Kidney (tissue), 14 donors: Measurements from ENCODE around the gene GTSF1L. TPM values are rescaled to one million over a fixed set of nuclear protein-coding genes. Genes with fewer than 3 reads are reported as not detected.

Experiments
- DNase-seq, 5 donors: peaks; one replicate each; pipeline ENCODE4 v3.0.0-alpha.2; 2013 to 2020
- FAIRE-seq: peaks from 2 replicates; lab custom pipeline; 2012; peaks lifted over from hg19 to GRCh38; lab: Jason Lieb, UNC
- H3K27ac ChIP-seq, 2 donors: one replicate each; pipeline ENCODE4 v1.7.0; 2013; ENCODE audit warnings: low read depth in 2 of 2, low read length in 2 of 2, inconsistent platforms in 1 of 2
- H3K27me3 ChIP-seq: one replicate; pipeline ENCODE4 v1.7.1; 2013; ENCODE audit warnings: low read length, inconsistent platforms; ENCODE audit not compliant: control insufficient read depth, insufficient read depth
- H3K36me3 ChIP-seq, 3 donors: one replicate each; pipeline versions ENCODE4 v1.7.0 to v1.7.1; 2013; ENCODE audit warnings: low read length in 3 of 3, control low read depth in 1 of 3, inconsistent platforms in 1 of 3; ENCODE audit not compliant: insufficient read depth in 3 of 3, control insufficient read depth in 2 of 3
- H3K4me1 ChIP-seq, 3 donors: one replicate each; pipeline versions ENCODE4 v1.7.0 to v1.7.1; 2013; ENCODE audit warnings: low read length in 3 of 3, inconsistent platforms in 1 of 3, low read depth in 1 of 3; ENCODE audit not compliant: control insufficient read depth in 2 of 3, insufficient read depth in 2 of 3
- H3K4me3 ChIP-seq, 3 donors: one replicate each; pipeline versions ENCODE4 v1.7.0 to v1.8.1; 2013; ENCODE audit warnings: low read length in 3 of 3, control low read depth in 1 of 3, inconsistent platforms in 1 of 3
- H3K9ac ChIP-seq, 3 donors: one replicate each; pipeline versions ENCODE4 v1.7.0 to v1.7.1; 2013; ENCODE audit warnings: low read length in 3 of 3, control low read depth in 1 of 3, inconsistent platforms in 1 of 3
- H3K9me3 ChIP-seq, 3 donors: one replicate each; pipeline versions ENCODE4 v1.7.0 to v1.7.1; 2013; ENCODE audit warnings: low read length in 3 of 3, control low read depth in 1 of 3, inconsistent platforms in 1 of 3; ENCODE audit not compliant: control insufficient read depth in 2 of 3, insufficient read depth in 1 of 3
- intact Hi-C: fragments of 100-400 bp; cut with DNase I; formaldehyde crosslinking; loops from one replicate; pipeline ENCODE4 v1.11.1; 2022
- polyA plus RNA-seq: library from polyadenylated mRNA; stranded (reverse); fragments of 350-450 nt; fragmentation: Illumina TruSeq; extraction: RNeasy Lipid Tissue Mini Kit (QIAGEN cat#74804); gene quantifications from one replicate; pipeline ENCODE4 v1.2.3, GENCODE V29; 2014; ENCODE audit warnings: low read depth, low replicate concordance; ENCODE audit not compliant: insufficient read depth
- total RNA-seq: library from RNA; stranded (reverse); fragmentation: NEBNext Ultra II Directional; extraction: Animal tissue kit (Norgen Biotek cat#: 25700); gene quantifications from one replicate; pipeline ENCODE4 v1.2.1, GENCODE V29; 2021
- TF ChIP-seq, protein P1 (sequence below): IDR thresholded peaks from 3 replicates; pipeline ENCODE4 v1.5.1; 2012; ENCODE audit warnings: mild to moderate bottlenecking, moderate library complexity, borderline replicate concordance; ENCODE audit not compliant: insufficient read depth; ENCODE audit errors: extremely low read depth
- donor health status: control.
- donor health status: control.
- donor health status: control.
- donor health status: control.
- donor health status: control.
- donor health status: DM: yes; HTN: yes; CAD: no.
- donor health status: Normal renal cell carcinoma (clear cell type).

The GTSF1L gene
- total and polyA plus RNA-seq, 2 donors from 2014 or later, result not detected

GRCh38 chr20:43716123-43716522, 10.7 kb downstream of the GTSF1L start:
- intact Hi-C loops, result no loop called here
- no peak for DNase-seq
- no peak for FAIRE-seq

DNA sequence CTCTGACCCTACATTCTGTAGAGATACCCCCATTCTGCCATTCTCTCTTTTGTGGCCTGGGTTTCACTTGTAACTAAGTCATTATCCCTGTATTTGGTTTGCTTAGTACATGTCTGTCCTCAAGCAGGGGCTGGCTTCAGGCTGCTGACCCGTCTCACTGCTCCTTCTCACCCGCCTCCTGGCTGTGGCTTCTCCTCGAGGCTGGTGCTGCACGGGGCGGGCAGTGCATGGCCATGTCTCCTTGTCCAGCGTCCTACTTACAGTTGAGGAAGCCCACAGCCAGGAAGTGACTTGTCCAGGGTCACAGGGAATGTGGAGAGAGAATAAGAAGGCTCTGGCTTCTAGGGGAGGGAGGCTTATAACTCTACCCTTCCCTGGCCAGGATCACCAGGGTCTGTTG, 11.3 kb downstream of the GTSF1L start:
- Histone ChIP-seq H3K4me1 (no peaks in the 10 kb centered on the region), H3K27ac (no peak overlapping the region), H3K9me3 (no peaks in the 10 kb centered on the region), H3K4me3 (no peak overlapping the region), H3K9ac (no peak overlapping the region), H3K36me3 (no peaks in the 10 kb centered on the region), H3K27me3 (no peaks in the 10 kb centered on the region)
- intact Hi-C loops, result no loop called here
- TF ChIP-seq, protein P1, sequence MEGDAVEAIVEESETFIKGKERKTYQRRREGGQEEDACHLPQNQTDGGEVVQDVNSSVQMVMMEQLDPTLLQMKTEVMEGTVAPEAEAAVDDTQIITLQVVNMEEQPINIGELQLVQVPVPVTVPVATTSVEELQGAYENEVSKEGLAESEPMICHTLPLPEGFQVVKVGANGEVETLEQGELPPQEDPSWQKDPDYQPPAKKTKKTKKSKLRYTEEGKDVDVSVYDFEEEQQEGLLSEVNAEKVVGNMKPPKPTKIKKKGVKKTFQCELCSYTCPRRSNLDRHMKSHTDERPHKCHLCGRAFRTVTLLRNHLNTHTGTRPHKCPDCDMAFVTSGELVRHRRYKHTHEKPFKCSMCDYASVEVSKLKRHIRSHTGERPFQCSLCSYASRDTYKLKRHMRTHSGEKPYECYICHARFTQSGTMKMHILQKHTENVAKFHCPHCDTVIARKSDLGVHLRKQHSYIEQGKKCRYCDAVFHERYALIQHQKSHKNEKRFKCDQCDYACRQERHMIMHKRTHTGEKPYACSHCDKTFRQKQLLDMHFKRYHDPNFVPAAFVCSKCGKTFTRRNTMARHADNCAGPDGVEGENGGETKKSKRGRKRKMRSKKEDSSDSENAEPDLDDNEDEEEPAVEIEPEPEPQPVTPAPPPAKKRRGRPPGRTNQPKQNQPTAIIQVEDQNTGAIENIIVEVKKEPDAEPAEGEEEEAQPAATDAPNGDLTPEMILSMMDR, result no peak
- FAIRE-seq (no peak), DNase-seq (no peak)

More at GRCh38 chr20:43716123-43716522, 10.7 kb downstream of the GTSF1L start:
- Histone ChIP-seq H3K4me1 (no peaks in the 10 kb centered on the region), H3K4me3 (no peak overlapping the region), H3K36me3 (no peaks in the 10 kb centered on the region), H3K9ac (no peak overlapping the region), H3K27ac (no peak overlapping the region), H3K27me3 (no peaks in the 10 kb centered on the region), H3K9me3 (no peaks in the 10 kb centered on the region)
- TF ChIP-seq, protein P1, result no peak

DNA sequence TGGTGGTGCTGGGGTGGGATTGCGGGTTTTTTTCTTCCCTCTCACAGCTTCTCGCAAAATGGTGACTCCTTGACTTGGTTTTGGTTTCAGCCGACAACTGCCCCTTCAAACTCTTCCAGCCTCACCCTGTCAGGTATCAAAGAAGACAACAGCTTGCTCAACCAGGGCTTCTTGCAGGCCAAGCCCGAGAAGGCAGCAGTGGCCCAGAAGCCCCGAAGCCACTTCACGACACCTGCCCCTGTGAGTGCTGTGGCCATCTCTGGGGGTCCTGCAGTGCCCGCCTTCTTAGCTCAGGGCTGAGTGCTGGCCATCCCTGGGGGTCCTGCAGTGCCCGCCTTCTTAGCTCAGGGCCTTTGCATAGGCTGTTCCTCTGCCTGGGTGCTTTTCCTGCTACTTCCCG, 11.8 kb downstream of the GTSF1L start:
- intact Hi-C loops, result no loop called here
- no peaks in the 10 kb centered on the region for H3K4me1 ChIP-seq
- DNase-seq (no peak), FAIRE-seq (no peak)
- no peak overlapping the region for H3K27ac ChIP-seq
- H3K4me3 ChIP-seq, result no peak overlapping the region
- H3K9me3 ChIP-seq, result no peaks in the 10 kb centered on the region
- TF ChIP-seq, protein P1, result no peak
- H3K36me3 ChIP-seq, result no peaks in the 10 kb centered on the region
- no peaks in the 10 kb centered on the region for H3K27me3 ChIP-seq
- H3K9ac ChIP-seq, result no peak overlapping the region

DNA sequence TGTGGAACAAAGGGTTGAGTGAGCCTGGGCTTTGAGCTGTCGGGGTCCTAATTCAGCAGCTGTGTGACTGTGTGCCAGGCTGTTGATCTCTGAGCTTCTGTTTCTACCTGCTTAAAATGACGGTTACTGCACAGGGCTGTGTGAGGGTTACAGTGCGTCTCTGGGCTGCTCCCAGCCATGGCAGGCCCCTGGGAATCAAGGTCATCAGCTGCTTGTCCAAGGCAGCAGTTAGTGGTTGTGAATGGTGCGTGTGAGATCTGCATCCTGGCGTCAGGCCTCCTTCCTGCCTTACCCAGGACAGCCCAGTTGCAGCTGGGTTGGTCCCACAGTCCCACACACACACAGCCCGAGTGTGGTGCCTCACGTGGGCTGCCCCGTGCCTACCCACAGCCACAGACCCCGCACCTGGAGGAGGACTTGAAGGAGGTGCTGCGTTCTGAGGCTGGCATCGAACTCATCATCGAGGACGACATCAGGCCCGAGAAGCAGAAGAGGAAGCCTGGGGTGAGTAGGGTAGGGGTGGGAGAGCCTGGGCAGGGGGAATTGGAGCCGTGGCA, 15.6 kb downstream of the GTSF1L start:
- no peak for FAIRE-seq

More for the DNA sequence above, 15.6 kb downstream of the GTSF1L start:
- intact Hi-C loops, result no loop called here
- no peak for DNase-seq
- no peaks in the 10 kb centered on the region for H3K4me1 ChIP-seq
- H3K27ac ChIP-seq, result no peak overlapping the region
- no peaks in the 10 kb centered on the region for H3K9me3 ChIP-seq
- H3K4me3 ChIP-seq, result no peak overlapping the region
- TF ChIP-seq, protein P1, result no peak
- no peaks in the 10 kb centered on the region for H3K36me3 ChIP-seq
- no peak overlapping the region for H3K9ac ChIP-seq
- no peaks in the 10 kb centered on the region for H3K27me3 ChIP-seq
